GM23338 (cell line): ENCODE measurements around the gene SPATA31E1.

Experiments used
- CREB1 ChIP-seq: fragments of 250-450 bp; sonication (Bioruptor Pico); IDR thresholded peaks from 2 replicates; pipeline ENCODE4 v1.5.0; 2020; ENCODE audit warnings: low read depth, mild to moderate bottlenecking, moderate library complexity
- EZH2 ChIP-seq: fragments of 200-600 bp; sonication (generic); IDR thresholded peaks from one replicate; pipeline ENCODE4 v1.8.0; 2017; ENCODE audit warnings: antibody characterized with exemption, mild to moderate bottlenecking, low read depth; ENCODE audit not compliant: unreplicated experiment
- EZH2phosphoT487 ChIP-seq: fragments of 200-600 bp; sonication (generic); IDR thresholded peaks from one replicate; pipeline ENCODE4 v1.8.1; 2018; ENCODE audit warnings: antibody characterized with exemption; ENCODE audit not compliant: unreplicated experiment
- JUNB ChIP-seq: IDR thresholded peaks from one replicate; pipeline ENCODE4 v1.6.1; 2016; ENCODE audit warnings: antibody characterized with exemption; ENCODE audit not compliant: unreplicated experiment
- POLR2AphosphoS5 ChIP-seq: IDR thresholded peaks from 2 replicates; pipeline ENCODE4 v1.6.1; 2016; ENCODE audit warnings: antibody characterized with exemption, low read depth
- STAT1 ChIP-seq: IDR thresholded peaks from one replicate; pipeline ENCODE4 v1.6.1; 2016; ENCODE audit warnings: antibody characterized with exemption; ENCODE audit not compliant: unreplicated experiment
- ZNF114 ChIP-seq: fragments of 250-450 bp; sonication (Bioruptor Pico); IDR thresholded peaks from 2 replicates; pipeline ENCODE4 v1.5.0; 2020; ENCODE audit warnings: mild to moderate bottlenecking, moderate library complexity
- TF ChIP-seq, protein P1 (sequence below), 2 experiments: fragments of 200-600 bp in 1 of 2; sonication (generic) in 1 of 2; conservative IDR thresholded peaks; 2 replicates each; pipeline versions ENCODE4 v1.5.1 to v1.6.1; 2016 to 2017; ENCODE audit warnings: antibody characterized with exemption in 2 of 2, low read depth in 2 of 2, mild to moderate bottlenecking in 2 of 2, moderate library complexity in 1 of 2
- TF ChIP-seq, protein P2 (sequence below): IDR thresholded peaks from one replicate; pipeline ENCODE4 v1.6.1; 2018; ENCODE audit warnings: antibody characterized with exemption; ENCODE audit not compliant: unreplicated experiment
- TF ChIP-seq, protein P3 (sequence below): IDR thresholded peaks from 2 replicates; pipeline ENCODE4 v1.6.1; 2016; ENCODE audit warnings: antibody characterized with exemption

DNA sequence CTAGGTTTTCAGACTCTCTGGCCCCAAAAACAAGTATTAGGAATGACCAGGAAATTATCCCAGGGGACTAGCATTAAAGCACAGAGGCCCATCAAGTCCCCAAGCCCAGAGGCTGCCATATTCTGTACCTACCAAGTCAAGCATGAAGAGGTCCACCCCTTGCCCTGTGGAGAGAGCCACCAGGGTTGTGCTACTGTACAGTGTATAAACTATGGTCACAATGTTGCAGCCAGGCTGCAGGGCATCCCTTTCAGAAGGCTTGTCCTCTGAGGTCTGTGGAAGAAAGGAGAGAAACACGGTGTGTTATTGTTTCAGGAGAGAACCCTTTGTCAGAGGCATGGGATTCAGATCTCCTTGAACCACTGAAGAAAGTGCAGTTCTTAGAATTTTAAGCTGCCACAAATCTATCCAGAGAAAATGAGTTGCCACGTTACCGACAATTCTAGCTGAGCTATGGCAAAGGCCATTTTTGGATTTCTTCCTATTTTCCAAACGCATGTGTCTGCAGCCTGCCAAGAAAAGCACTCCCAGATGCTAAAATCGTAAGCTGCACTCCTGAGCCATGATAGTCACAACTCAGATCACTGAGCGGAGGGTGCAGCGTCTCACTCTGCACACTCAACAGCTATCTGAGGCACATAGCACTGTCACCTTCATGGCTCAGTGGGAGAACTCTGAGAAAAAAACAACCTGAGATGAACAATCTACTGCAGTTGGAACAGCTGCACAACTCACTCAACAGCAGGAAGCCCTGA lies 45.5 kb upstream of the SPATA31E1 start:
- TF ChIP-seq CREB1 (CRISPR knock-in tag) (no peak), STAT1 (no peak), POLR2AphosphoS5 (no peak), EZH2 (no peak), ZNF114 (CRISPR knock-in tag) (no peak), EZH2phosphoT487 (no peak), JUNB (no peak)
- TF ChIP-seq, protein P1, sequence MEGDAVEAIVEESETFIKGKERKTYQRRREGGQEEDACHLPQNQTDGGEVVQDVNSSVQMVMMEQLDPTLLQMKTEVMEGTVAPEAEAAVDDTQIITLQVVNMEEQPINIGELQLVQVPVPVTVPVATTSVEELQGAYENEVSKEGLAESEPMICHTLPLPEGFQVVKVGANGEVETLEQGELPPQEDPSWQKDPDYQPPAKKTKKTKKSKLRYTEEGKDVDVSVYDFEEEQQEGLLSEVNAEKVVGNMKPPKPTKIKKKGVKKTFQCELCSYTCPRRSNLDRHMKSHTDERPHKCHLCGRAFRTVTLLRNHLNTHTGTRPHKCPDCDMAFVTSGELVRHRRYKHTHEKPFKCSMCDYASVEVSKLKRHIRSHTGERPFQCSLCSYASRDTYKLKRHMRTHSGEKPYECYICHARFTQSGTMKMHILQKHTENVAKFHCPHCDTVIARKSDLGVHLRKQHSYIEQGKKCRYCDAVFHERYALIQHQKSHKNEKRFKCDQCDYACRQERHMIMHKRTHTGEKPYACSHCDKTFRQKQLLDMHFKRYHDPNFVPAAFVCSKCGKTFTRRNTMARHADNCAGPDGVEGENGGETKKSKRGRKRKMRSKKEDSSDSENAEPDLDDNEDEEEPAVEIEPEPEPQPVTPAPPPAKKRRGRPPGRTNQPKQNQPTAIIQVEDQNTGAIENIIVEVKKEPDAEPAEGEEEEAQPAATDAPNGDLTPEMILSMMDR (conservative IDR thresholded peaks at IDR 0.05; ENCODE audit: low read depth in 2 of 2) = no peak
- TF ChIP-seq, protein P2, sequence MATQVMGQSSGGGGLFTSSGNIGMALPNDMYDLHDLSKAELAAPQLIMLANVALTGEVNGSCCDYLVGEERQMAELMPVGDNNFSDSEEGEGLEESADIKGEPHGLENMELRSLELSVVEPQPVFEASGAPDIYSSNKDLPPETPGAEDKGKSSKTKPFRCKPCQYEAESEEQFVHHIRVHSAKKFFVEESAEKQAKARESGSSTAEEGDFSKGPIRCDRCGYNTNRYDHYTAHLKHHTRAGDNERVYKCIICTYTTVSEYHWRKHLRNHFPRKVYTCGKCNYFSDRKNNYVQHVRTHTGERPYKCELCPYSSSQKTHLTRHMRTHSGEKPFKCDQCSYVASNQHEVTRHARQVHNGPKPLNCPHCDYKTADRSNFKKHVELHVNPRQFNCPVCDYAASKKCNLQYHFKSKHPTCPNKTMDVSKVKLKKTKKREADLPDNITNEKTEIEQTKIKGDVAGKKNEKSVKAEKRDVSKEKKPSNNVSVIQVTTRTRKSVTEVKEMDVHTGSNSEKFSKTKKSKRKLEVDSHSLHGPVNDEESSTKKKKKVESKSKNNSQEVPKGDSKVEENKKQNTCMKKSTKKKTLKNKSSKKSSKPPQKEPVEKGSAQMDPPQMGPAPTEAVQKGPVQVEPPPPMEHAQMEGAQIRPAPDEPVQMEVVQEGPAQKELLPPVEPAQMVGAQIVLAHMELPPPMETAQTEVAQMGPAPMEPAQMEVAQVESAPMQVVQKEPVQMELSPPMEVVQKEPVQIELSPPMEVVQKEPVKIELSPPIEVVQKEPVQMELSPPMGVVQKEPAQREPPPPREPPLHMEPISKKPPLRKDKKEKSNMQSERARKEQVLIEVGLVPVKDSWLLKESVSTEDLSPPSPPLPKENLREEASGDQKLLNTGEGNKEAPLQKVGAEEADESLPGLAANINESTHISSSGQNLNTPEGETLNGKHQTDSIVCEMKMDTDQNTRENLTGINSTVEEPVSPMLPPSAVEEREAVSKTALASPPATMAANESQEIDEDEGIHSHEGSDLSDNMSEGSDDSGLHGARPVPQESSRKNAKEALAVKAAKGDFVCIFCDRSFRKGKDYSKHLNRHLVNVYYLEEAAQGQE = no peak
- TF ChIP-seq, protein P3, sequence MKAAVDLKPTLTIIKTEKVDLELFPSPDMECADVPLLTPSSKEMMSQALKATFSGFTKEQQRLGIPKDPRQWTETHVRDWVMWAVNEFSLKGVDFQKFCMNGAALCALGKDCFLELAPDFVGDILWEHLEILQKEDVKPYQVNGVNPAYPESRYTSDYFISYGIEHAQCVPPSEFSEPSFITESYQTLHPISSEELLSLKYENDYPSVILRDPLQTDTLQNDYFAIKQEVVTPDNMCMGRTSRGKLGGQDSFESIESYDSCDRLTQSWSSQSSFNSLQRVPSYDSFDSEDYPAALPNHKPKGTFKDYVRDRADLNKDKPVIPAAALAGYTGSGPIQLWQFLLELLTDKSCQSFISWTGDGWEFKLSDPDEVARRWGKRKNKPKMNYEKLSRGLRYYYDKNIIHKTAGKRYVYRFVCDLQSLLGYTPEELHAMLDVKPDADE = no peak
